IMR-90 (cell line): ENCODE results near the gene DNASE1L1. TPM values are rescaled to one million over a fixed set of nuclear protein-coding genes. Genes with fewer than 3 reads are reported as not detected.

Experiments used
- ATAC-seq: fragments of 200-7000 bp; cut with Tn5 transposase; 2 replicates; pipeline ENCODE4 v1.9.1; 2020; ENCODE audit warnings: low read depth, mild to moderate bottlenecking, moderate library complexity
- BruUV-seq: library from RNA; stranded (reverse); fragments of 400-500 nt; replicated peaks from 2 replicates; lab custom pipeline; 2021; lab: Mats Ljungman, UMichigan
- CTCF ChIA-PET: fragments of 300-600 bp; formaldehyde crosslinking; extraction: SDS; loops from one replicate; lab custom pipeline; 2021; ENCODE audit warnings: antibody characterized with exemption; lab: Yijun Ruan, JAX
- POLR2A ChIA-PET: fragments of 300-600 bp; sonication (Branson Sonifier 250); formaldehyde crosslinking; loops from one replicate; lab custom pipeline; 2022; ENCODE audit warnings: antibody characterized with exemption; ENCODE audit not compliant: unreplicated experiment; lab: Charles Lee
- DNase-seq: peaks from one replicate; pipeline ENCODE4 v3.0.0; 2013
- H2AFZ ChIP-seq: replicated peaks from 2 replicates; pipeline ENCODE3; 2013; ENCODE audit warnings: low read length, mild to moderate bottlenecking; ENCODE audit not compliant: poor library complexity
- H2AK5ac ChIP-seq: 2 replicates; pipeline ENCODE4 v1.6.1; 2013; ENCODE audit warnings: low read depth, low read length, inconsistent platforms
- H2AK9ac ChIP-seq: replicated peaks from 2 replicates; pipeline ENCODE3; 2013; ENCODE audit warnings: mild to moderate bottlenecking, low read depth, low read length, moderate library complexity; ENCODE audit not compliant: poor library complexity
- H2BK120ac ChIP-seq: 2 replicates; pipeline ENCODE4 v1.6.1; 2013; ENCODE audit warnings: low read depth, low read length, inconsistent platforms
- H2BK15ac ChIP-seq: 3 replicates; pipeline ENCODE4 v1.6.1; 2013; ENCODE audit warnings: low read depth, low read length, inconsistent platforms
- H2BK20ac ChIP-seq: 2 replicates; pipeline ENCODE4 v1.6.1; 2013; ENCODE audit warnings: low read depth, mild to moderate bottlenecking, inconsistent platforms, low read length, moderate library complexity
- H2BK5ac ChIP-seq: 2 replicates; pipeline ENCODE4 v1.6.1; 2013; ENCODE audit warnings: mild to moderate bottlenecking, low read depth, low read length, inconsistent platforms; ENCODE audit not compliant: poor library complexity, severe bottlenecking
- H3K14ac ChIP-seq: replicated peaks from 2 replicates; pipeline ENCODE4 v1.6.1; 2013; ENCODE audit warnings: low read depth, low read length, inconsistent platforms
- H3K18ac ChIP-seq: 2 replicates; pipeline ENCODE4 v1.6.1; 2013; ENCODE audit warnings: low read depth, low read length, control low read depth
- H3K23ac ChIP-seq: 2 replicates; pipeline ENCODE4 v1.6.1; 2013; ENCODE audit warnings: low read depth, low read length, inconsistent platforms
- H3K27ac ChIP-seq: 2 replicates; pipeline ENCODE4 v1.5.1; 2013; ENCODE audit warnings: mild to moderate bottlenecking, control low read depth, low read length; ENCODE audit not compliant: insufficient read depth
- H3K27me3 ChIP-seq: 2 replicates; pipeline ENCODE4 v1.6.1; 2013; ENCODE audit warnings: low read length; ENCODE audit not compliant: control insufficient read depth, insufficient read depth
- H3K36me3 ChIP-seq: 2 replicates; pipeline ENCODE4 v1.6.1; 2013; ENCODE audit warnings: low read length, mixed read lengths; ENCODE audit not compliant: control insufficient read depth, insufficient read depth
- H3K4ac ChIP-seq: 2 replicates; pipeline ENCODE4 v1.6.1; 2013; ENCODE audit warnings: low read depth, low read length, inconsistent platforms
- H3K4me1 ChIP-seq: 2 replicates; pipeline ENCODE4 v1.6.1; 2013; ENCODE audit warnings: low read length, mixed read lengths; ENCODE audit not compliant: control insufficient read depth, insufficient read depth
- H3K4me2 ChIP-seq: 2 replicates; pipeline ENCODE4 v1.6.1; 2013; ENCODE audit warnings: low read depth, mild to moderate bottlenecking, control low read depth, low read length, moderate library complexity
- H3K4me3 ChIP-seq: 2 replicates; pipeline ENCODE4 v1.5.1; 2013; ENCODE audit warnings: low read depth, mild to moderate bottlenecking, control low read depth, low read length, moderate library complexity; ENCODE audit not compliant: insufficient read depth
- H3K56ac ChIP-seq: 2 replicates; pipeline ENCODE4 v1.6.1; 2013; ENCODE audit warnings: low read length, inconsistent platforms; ENCODE audit not compliant: insufficient read depth; ENCODE audit errors: extremely low read depth
- H3K79me1 ChIP-seq, 2 experiments: 2 replicates each; pipeline ENCODE4 v1.6.1; 2013; ENCODE audit warnings: low read length in 2 of 2, inconsistent platforms in 1 of 2, low read depth in 1 of 2
- H3K9ac ChIP-seq: 2 replicates; pipeline ENCODE4 v1.6.1; 2013; ENCODE audit warnings: low read depth, low read length, control low read depth
- H3K9me1 ChIP-seq: 2 replicates; pipeline ENCODE4 v1.6.1; 2013; ENCODE audit warnings: low read length, inconsistent platforms; ENCODE audit not compliant: insufficient read depth
- H3K9me3 ChIP-seq: 2 replicates; pipeline ENCODE4 v1.6.1; 2013; ENCODE audit warnings: low read length; ENCODE audit not compliant: control insufficient read depth, insufficient read depth
- H4K20me1 ChIP-seq: 2 replicates; pipeline ENCODE4 v1.6.1; 2013; ENCODE audit warnings: low read length, inconsistent platforms; ENCODE audit not compliant: insufficient read depth
- H4K5ac ChIP-seq: 2 replicates; pipeline ENCODE4 v1.6.1; 2013; ENCODE audit warnings: mild to moderate bottlenecking, low read depth, low read length, control low read depth
- H4K8ac ChIP-seq, 2 experiments: 2 replicates each; pipeline ENCODE4 v1.6.1; 2013; ENCODE audit warnings: low read depth in 2 of 2, low read length in 2 of 2, control low read depth in 1 of 2, inconsistent platforms in 1 of 2
- H4K91ac ChIP-seq: 2 replicates; pipeline ENCODE4 v1.6.1; 2013; ENCODE audit warnings: low read depth, low read length, inconsistent platforms; ENCODE audit not compliant: insufficient read depth
- BHLHE40 ChIP-seq: fragments of 150-350 bp; IDR thresholded peaks from 2 replicates; pipeline ENCODE4 v1.6.1; 2016; ENCODE audit warnings: mild to moderate bottlenecking, low read depth, low read length
- CEBPB ChIP-seq: IDR thresholded peaks from 2 replicates; pipeline ENCODE4 v1.6.1; 2012; ENCODE audit warnings: low read depth, low read length, improper control_type of control experiment
- CTCF ChIP-seq: conservative IDR thresholded peaks from 2 replicates; pipeline ENCODE4 v1.5.1; 2012; ENCODE audit warnings: mild to moderate bottlenecking, low read depth, low read length, improper control_type of control experiment
- FOS ChIP-seq: fragments of 150-350 bp; IDR thresholded peaks from 2 replicates; pipeline ENCODE4 v1.6.1; 2016; ENCODE audit warnings: low read depth, low read length
- MXI1 ChIP-seq: IDR thresholded peaks from 2 replicates; pipeline ENCODE4 v1.6.1; 2012; ENCODE audit warnings: low read depth, mild to moderate bottlenecking, low read length, moderate library complexity, borderline replicate concordance
- POLR2A ChIP-seq: IDR thresholded peaks from 2 replicates; pipeline ENCODE4 v1.6.1; 2012; ENCODE audit warnings: mild to moderate bottlenecking, low read depth, low read length
- RAD21 ChIP-seq: IDR thresholded peaks from 2 replicates; pipeline ENCODE4 v1.6.1; 2012; ENCODE audit warnings: low read length, improper control_type of control experiment
- SMC3 ChIP-seq: fragments of 150-350 bp; IDR thresholded peaks from 2 replicates; pipeline ENCODE4 v1.6.1; 2016; ENCODE audit warnings: low read depth, mild to moderate bottlenecking, antibody characterized with exemption, low read length, moderate library complexity
- USF2 ChIP-seq: fragments of 150-350 bp; IDR thresholded peaks from 2 replicates; pipeline ENCODE4 v1.6.1; 2017; ENCODE audit warnings: mild to moderate bottlenecking, antibody characterized with exemption, low read length, low read depth
- WGBS, 2 experiments: methylation state at CpG; one replicate each; pipeline versions ENCODE4 v1.1.5 to v1.1.7; 2013; ENCODE audit warnings: missing lambda C conversion rate in 2 of 2; ENCODE audit not compliant: insufficient read length in 1 of 2; ENCODE audit errors: extremely low coverage in 2 of 2; 5-methylcytosine and 5-hydroxymethylcytosine counted together
- dilution Hi-C: fragments of 300-500 bp; cut with HindIII; formaldehyde crosslinking; loops from one replicate; pipeline ENCODE4 v1.14.3; 2018; ENCODE audit warnings: low sequenced_read_pairs; ENCODE audit not compliant: unreplicated experiment
- in situ Hi-C: fragments of 300-500 bp; cut with MboI; formaldehyde crosslinking; loops from 3 replicates; pipeline ENCODE4 v1.14.3; 2019; ENCODE audit warnings: low sequenced_read_pairs, inconsistent platforms, mixed read lengths
- intact Hi-C: fragments of 100-400 bp; cut with micrococcal nuclease; formaldehyde crosslinking; loops from 2 replicates; pipeline ENCODE4 v1.10.0; 2022
- polyA plus RNA-seq, 3 experiments: library from polyadenylated mRNA; depleted of rRNA; stranded (reverse); fragments of >200 nt; gene quantifications; 2 replicates each; pipeline ENCODE4 v1.2.3, GENCODE V29; 2012; ENCODE audit warnings: low replicate concordance in 1 of 3
- total RNA-seq: library from RNA; depleted of rRNA; stranded (reverse); fragments of >200 nt; gene quantifications from 2 replicates; pipeline ENCODE4 v1.2.3, GENCODE V29; 2012

DNASE1L1 gene
- total and polyA plus RNA-seq, 2 of the 4 experiments (the other 2 are of a cell fraction), result 51.4 to 55.5 TPM

GRCh38 chrX:154358829-154359228 lies 50.2 kb downstream of the DNASE1L1 start:
- H3K4me2 ChIP-seq, result no peak overlapping the region
- 0 out of 2 replicates have a peak overlapping the region, but pooled peaks have one; percentile 14 for H3K27ac ChIP-seq
- H3K18ac ChIP-seq, result no peak overlapping the region
- H4K91ac ChIP-seq, result no peak overlapping the region
- H3K36me3 ChIP-seq, result peaks cover 90% of the 10 kb centered on the region
- BruUV-seq, result no TSS peak
- H2BK15ac ChIP-seq, result no peak overlapping the region
- peak overlapping the region; percentile 48 for H2AK9ac ChIP-seq
- dilution Hi-C loops, result no loop called here
- no peaks in the 10 kb centered on the region; the same call in 1 of the 2 replicates for H3K9me1 ChIP-seq
- no peak overlapping the region for H3K4me3 ChIP-seq
- intact Hi-C loops, result no loop called here
- ChIA-PET POLR2A (no interaction called here), CTCF (no interaction called here)
- in situ Hi-C loops, result no loop called here
- no peak overlapping the region for H4K5ac ChIP-seq
- H2BK5ac ChIP-seq, result no peak overlapping the region
- no peaks in the 10 kb centered on the region for H3K4me1 ChIP-seq
- H3K14ac ChIP-seq, result no peak overlapping the region
- H3K79me1 ChIP-seq, result peaks cover 7 to 31% of the 10 kb centered on the region in 2 experiments; a peak in 2 of 4 replicates
- H2AFZ ChIP-seq, result peak overlapping the region; percentile 28
- no peaks in the 10 kb centered on the region for H3K9me3 ChIP-seq
- H2AK5ac ChIP-seq, result no peak overlapping the region
- H3K4ac ChIP-seq, result no peak overlapping the region
- DNase-seq, result no peak
- no peak for ATAC-seq
- H2BK120ac ChIP-seq, result no peak overlapping the region
- no peak overlapping the region for H4K8ac ChIP-seq
- H3K27me3 ChIP-seq, result no peaks in the 10 kb centered on the region
- 70% methylated on average over 3 of the region's 6 CpGs; no CpG with 5 or more reads in 1 of the 2 experiments for WGBS, 2 experiments
- TF ChIP-seq CEBPB, result no peak
- TF ChIP-seq BHLHE40, result no peak
- TF ChIP-seq MXI1, result no peak
- TF ChIP-seq USF2, result no peak
- TF ChIP-seq SMC3, result no peak
- no peak for TF ChIP-seq RAD21
- TF ChIP-seq POLR2A, result no peak
- TF ChIP-seq FOS, result no peak
- TF ChIP-seq CTCF, result no peak
- no peak overlapping the region for H3K9ac ChIP-seq
- H3K56ac ChIP-seq, result no peak overlapping the region
- H2BK20ac ChIP-seq, result no peak overlapping the region
- no peak overlapping the region for H3K23ac ChIP-seq
- H4K20me1 ChIP-seq, result peaks cover 99% of the 10 kb centered on the region
